NCI-H2107 (cell line): ENCODE measurements around the gene NSG2.
"Not testable (repeated sequence)": the region's sequence is repeated elsewhere in the genome, so short reads cannot be mapped to it uniquely, and the experiment has no call there.

ENCODE experiments used
- DNase-seq: peaks from one replicate; lab custom pipeline; 2025; lab: John Stamatoyannopoulos, UW

NSG2 gene

GRCh38 chr5:174045470-174046025 is at the start of gene NSG2:
NSG2 (plus strand) TSS chr5:174045706; CDS start chr5:174046756, 1,050 bp downstream.
- peak; percentile 5 for DNase-seq

- DNase-seq = no peak
These were observed 48.2 kb upstream of the NSG2 start for GRCh38 chr5:173997331-173997730.

- DNase-seq = no peak
These were observed 47.0 kb upstream of the NSG2 start for GRCh38 chr5:173998531-173998930.

- DNase-seq = no peak
These were observed 45.4 kb upstream of the NSG2 start for GRCh38 chr5:174000076-174000475.

GRCh38 chr5:174003795-174004194 is 41.7 kb upstream of the NSG2 start:
- DNase-seq = no peak

- DNase-seq = no peak
These were observed 36.6 kb upstream of the NSG2 start for GRCh38 chr5:174008922-174009321.

- no peak for DNase-seq
These were observed 35.1 kb upstream of the NSG2 start for GRCh38 chr5:174010365-174010764.

GRCh38 chr5:174011441-174011840 is 34.1 kb upstream of the NSG2 start:
- no peak for DNase-seq

GRCh38 chr5:174020069-174020927 is 25.2 kb upstream of the NSG2 start:
- not testable (repeated sequence) for DNase-seq

- no peak for DNase-seq
These were observed 24.6 kb upstream of the NSG2 start for GRCh38 chr5:174020928-174021304.

GRCh38 chr5:174022384-174023095 is 23.0 kb upstream of the NSG2 start:
- DNase-seq = no peak

GRCh38 chr5:174030286-174030685 is 15.2 kb upstream of the NSG2 start:
- DNase-seq = no peak

- no peak for DNase-seq
These were observed 846 bp upstream of the NSG2 start for GRCh38 chr5:174044466-174045254.

GRCh38 chr5:174046558-174046957 is 1.1 kb downstream of the NSG2 start:
- DNase-seq = no peak

- no peak for DNase-seq
These were observed 2.1 kb downstream of the NSG2 start for GRCh38 chr5:174047472-174048099.

GRCh38 chr5:174052636-174053035 is 7.1 kb downstream of the NSG2 start:
- DNase-seq = no peak

GRCh38 chr5:174053905-174054304 is 8.4 kb downstream of the NSG2 start:
- no peak for DNase-seq

GRCh38 chr5:174056064-174056847 is 10.8 kb downstream of the NSG2 start:
- no peak for DNase-seq

GRCh38 chr5:174057206-174057605 is 11.7 kb downstream of the NSG2 start:
- no peak for DNase-seq

GRCh38 chr5:174058433-174059122 is 13.1 kb downstream of the NSG2 start:
- no peak for DNase-seq
